ENCODE measurements around the gene NHLRC4.

Gene NHLRC4

GRCh38 chr16:544517-544916 lies 22.3 kb upstream of the NHLRC4 start:
- H3K27ac ChIP-seq (ENCODE audit: low read depth, low read length), result no peak overlapping the region
- no peak overlapping the region for H3K9ac ChIP-seq (ENCODE audit: low read depth, low read length)
- no peaks in the 10 kb centered on the region for H3K4me1 ChIP-seq (ENCODE audit: control insufficient read depth, insufficient read depth, low read length)
- peaks cover 6% of the 10 kb centered on the region; the same call in 1 of the 2 replicates for H3K36me3 ChIP-seq (ENCODE audit: control insufficient read depth, insufficient read depth, low read length)
- H3K4me3 ChIP-seq (ENCODE audit: low read depth, low read length), result no peak overlapping the region
- no peaks in the 10 kb centered on the region for H3K9me3 ChIP-seq (ENCODE audit: control insufficient read depth, insufficient read depth, low read length)
- H3K27me3 ChIP-seq (ENCODE audit: control insufficient read depth, insufficient read depth, low read length), result no peaks in the 10 kb centered on the region

DNA sequence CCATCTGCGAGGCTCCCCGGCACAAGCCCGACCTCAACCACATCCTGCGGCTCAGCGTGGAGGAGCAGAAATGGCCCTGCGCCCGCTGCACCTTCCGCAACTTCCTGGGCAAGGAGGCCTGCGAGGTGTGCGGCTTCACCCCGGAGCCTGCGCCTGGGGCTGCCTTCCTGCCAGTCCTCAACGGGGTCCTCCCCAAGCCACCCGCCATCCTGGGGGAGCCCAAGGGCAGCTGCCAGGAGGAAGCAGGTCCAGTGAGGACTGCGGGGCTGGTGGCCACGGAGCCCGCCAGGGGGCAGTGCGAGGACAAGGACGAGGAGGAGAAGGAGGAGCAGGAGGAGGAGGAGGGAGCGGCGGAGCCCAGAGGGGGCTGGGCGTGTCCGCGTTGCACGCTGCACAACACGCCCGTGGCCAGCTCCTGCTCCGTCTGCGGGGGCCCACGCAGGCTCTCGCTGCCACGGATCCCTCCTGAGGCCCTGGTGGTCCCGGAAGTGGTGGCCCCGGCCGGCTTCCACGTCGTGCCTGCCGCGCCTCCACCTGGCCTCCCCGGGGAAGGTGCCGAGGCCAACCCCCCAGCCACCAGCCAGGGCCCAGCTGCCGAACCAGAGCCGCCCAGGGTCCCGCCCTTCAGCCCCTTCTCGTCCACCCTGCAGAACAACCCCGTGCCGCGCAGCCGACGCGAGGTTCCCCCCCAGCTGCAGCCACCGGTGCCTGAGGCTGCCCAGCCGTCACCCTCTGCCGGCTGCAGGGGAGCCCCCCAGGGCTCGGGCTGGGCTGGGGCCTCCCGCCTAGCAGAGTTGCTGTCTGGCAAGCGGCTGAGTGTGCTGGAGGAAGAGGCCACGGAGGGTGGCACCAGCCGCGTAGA lies 19.7 kb upstream of the NHLRC4 start:
- H3K9me3 ChIP-seq (ENCODE audit: control insufficient read depth, insufficient read depth, low read length), result no peaks in the 10 kb centered on the region
- no peaks in the 10 kb centered on the region for H3K27me3 ChIP-seq (ENCODE audit: control insufficient read depth, insufficient read depth, low read length)
- H3K4me3 ChIP-seq (ENCODE audit: low read depth, low read length), result no peak overlapping the region
- no peaks in the 10 kb centered on the region for H3K4me1 ChIP-seq (ENCODE audit: control insufficient read depth, insufficient read depth, low read length)
- H3K9ac ChIP-seq (ENCODE audit: low read depth, low read length), result no peak overlapping the region
- peaks cover 13% of the 10 kb centered on the region for H3K36me3 ChIP-seq (ENCODE audit: control insufficient read depth, insufficient read depth, low read length)
- no peak overlapping the region for H3K27ac ChIP-seq (ENCODE audit: low read depth, low read length)

DNA sequence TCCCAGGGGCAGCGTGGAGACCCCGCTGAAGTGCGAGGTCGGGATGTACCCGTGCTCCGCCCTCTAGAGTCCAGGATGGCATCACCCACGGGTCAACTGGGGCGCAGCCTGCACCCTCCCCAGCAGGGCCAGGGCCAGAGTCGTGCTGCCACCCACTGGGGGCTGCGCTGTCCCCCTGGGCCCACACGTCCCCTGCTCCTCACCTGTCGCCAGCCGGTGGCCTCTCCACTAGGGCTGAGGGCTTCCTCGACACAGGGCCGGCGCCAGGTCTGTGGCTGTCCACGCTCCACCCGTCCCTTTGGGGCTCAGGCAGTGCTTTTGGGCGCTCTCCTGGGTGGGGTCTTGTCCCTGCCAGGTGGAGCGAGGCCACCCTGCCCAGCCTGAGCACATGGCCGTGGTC lies 18.2 kb upstream of the NHLRC4 start:
- no peak overlapping the region for H3K27ac ChIP-seq (ENCODE audit: low read depth, low read length)
- no peaks in the 10 kb centered on the region for H3K27me3 ChIP-seq (ENCODE audit: control insufficient read depth, insufficient read depth, low read length)
- no peaks in the 10 kb centered on the region for H3K9me3 ChIP-seq (ENCODE audit: control insufficient read depth, insufficient read depth, low read length)
- H3K9ac ChIP-seq (ENCODE audit: low read depth, low read length), result no peak overlapping the region
- H3K4me1 ChIP-seq (ENCODE audit: control insufficient read depth, insufficient read depth, low read length), result no peaks in the 10 kb centered on the region
- no peak overlapping the region for H3K4me3 ChIP-seq (ENCODE audit: low read depth, low read length)
- peaks cover 17% of the 10 kb centered on the region for H3K36me3 ChIP-seq (ENCODE audit: control insufficient read depth, insufficient read depth, low read length)

DNA sequence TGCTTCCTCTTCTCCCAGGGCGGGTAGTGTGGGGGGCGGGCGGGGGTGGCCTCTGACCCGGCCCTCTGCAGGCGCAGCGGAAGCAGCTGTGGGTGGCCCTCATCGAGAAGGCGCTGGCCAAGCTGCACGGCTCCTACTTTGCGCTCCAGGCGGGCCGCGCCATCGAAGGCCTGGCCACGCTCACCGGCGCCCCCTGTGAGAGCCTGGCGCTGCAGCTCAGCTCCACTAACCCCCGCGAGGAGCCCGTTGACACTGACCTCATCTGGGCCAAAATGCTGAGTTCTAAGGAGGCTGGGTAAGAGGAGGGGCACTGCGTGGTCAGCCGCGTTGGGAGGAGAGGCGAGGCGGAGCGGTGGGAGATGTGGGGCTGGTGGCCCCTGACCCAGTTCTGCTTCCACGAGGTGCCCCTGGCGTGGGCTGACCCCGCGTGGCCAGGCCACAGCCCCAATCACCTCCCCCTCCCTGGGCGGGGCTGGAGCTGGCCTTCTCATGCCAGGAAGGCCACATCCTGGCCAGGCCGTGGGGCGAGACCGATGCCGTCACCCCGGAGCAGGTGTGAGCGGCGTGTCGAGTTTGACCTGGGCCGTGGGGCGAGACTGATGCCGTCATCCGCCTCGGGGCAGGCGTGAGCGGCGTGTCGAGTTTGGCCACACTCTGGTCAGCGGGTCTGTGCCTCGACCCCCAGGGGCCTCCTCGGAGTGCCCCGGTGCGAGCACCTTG lies 17.1 kb upstream of the NHLRC4 start:
- no peak overlapping the region for H3K9ac ChIP-seq (ENCODE audit: low read depth, low read length)
- H3K27ac ChIP-seq (ENCODE audit: low read depth, low read length), result no peak overlapping the region
- no peaks in the 10 kb centered on the region for H3K27me3 ChIP-seq (ENCODE audit: control insufficient read depth, insufficient read depth, low read length)
- no peaks in the 10 kb centered on the region for H3K9me3 ChIP-seq (ENCODE audit: control insufficient read depth, insufficient read depth, low read length)
- H3K36me3 ChIP-seq (ENCODE audit: control insufficient read depth, insufficient read depth, low read length), result peaks cover 17% of the 10 kb centered on the region
- no peak overlapping the region for H3K4me3 ChIP-seq (ENCODE audit: low read depth, low read length)
- no peaks in the 10 kb centered on the region for H3K4me1 ChIP-seq (ENCODE audit: control insufficient read depth, insufficient read depth, low read length)

GRCh38 chr16:551210-551609 lies 15.6 kb upstream of the NHLRC4 start:
- Histone ChIP-seq H3K9me3 (ENCODE audit: control insufficient read depth, insufficient read depth, low read length) (no peaks in the 10 kb centered on the region), H3K9ac (ENCODE audit: low read depth, low read length) (no peak overlapping the region), H3K4me1 (ENCODE audit: control insufficient read depth, insufficient read depth, low read length) (no peaks in the 10 kb centered on the region), H3K27me3 (ENCODE audit: control insufficient read depth, insufficient read depth, low read length) (no peaks in the 10 kb centered on the region), H3K36me3 (ENCODE audit: control insufficient read depth, insufficient read depth, low read length) (peaks cover 17% of the 10 kb centered on the region), H3K4me3 (ENCODE audit: low read depth, low read length) (no peak overlapping the region), H3K27ac (ENCODE audit: low read depth, low read length) (no peak overlapping the region)

DNA sequence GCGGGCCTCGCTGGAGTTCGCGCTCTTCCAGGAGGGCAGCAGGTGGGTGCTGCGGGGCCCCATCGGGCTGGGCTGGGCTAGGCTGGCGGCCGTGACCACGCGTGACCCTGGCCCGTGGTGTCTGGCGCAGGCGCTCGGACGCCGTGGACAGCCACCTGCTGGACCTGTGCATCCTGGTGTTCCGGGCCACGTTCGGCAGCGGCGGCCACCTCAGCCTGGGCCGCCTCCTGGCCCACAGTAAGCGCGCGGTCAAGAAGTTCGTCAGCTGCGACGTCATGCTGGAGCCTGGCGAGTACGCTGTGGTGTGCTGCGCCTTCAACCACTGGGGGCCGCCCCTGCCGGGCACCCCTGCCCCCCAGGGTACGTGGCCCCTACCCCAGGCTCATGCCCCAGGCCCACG lies 14.6 kb upstream of the NHLRC4 start:
- no peak overlapping the region for H3K9ac ChIP-seq (ENCODE audit: low read depth, low read length)
- no peak overlapping the region for H3K4me3 ChIP-seq (ENCODE audit: low read depth, low read length)
- H3K27me3 ChIP-seq (ENCODE audit: control insufficient read depth, insufficient read depth, low read length), result no peaks in the 10 kb centered on the region
- H3K27ac ChIP-seq (ENCODE audit: low read depth, low read length), result no peak overlapping the region
- no peaks in the 10 kb centered on the region for H3K9me3 ChIP-seq (ENCODE audit: control insufficient read depth, insufficient read depth, low read length)
- H3K4me1 ChIP-seq (ENCODE audit: control insufficient read depth, insufficient read depth, low read length), result no peaks in the 10 kb centered on the region
- peaks cover 17% of the 10 kb centered on the region for H3K36me3 ChIP-seq (ENCODE audit: control insufficient read depth, insufficient read depth, low read length)

DNA sequence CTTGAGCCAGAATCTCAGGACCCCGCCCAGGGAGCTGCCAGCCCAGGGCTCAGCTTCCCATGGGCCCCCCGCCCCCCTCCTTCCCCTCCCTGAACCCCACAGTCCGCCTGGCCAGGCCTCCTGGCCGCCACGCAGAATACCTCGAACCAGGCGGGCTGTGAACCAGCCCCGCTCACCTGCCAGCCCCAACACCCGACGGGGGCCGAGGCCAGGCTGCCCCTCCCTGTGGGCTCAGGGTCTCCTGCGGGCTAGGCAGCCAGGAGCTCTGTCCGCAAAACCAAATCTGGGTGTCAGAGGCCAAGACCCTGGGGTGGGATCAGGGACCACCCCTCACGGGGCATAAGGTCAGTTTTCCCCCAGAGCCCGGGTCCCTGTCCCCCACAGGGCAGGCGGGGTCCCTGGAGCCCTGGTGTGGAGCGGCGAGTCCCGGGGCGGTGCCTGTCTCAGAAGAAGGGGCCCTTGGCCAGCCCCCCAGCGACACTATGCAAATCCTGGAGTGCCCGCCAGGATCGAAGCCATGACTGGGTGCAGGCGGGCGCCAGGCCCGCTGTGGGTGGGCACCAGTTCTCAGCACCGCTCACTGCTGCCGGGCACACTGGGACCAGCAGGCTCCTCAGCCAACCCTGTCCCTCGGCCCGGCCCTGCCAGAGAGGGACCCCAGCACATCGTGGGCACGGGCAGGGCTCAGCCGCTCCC lies 13.1 kb upstream of the NHLRC4 start:
- H3K9me3 ChIP-seq (ENCODE audit: control insufficient read depth, insufficient read depth, low read length), result no peaks in the 10 kb centered on the region
- peaks cover 4% of the 10 kb centered on the region for H3K27me3 ChIP-seq (ENCODE audit: control insufficient read depth, insufficient read depth, low read length)
- H3K4me3 ChIP-seq (ENCODE audit: low read depth, low read length), result no peak overlapping the region
- H3K27ac ChIP-seq (ENCODE audit: low read depth, low read length), result no peak overlapping the region
- no peaks in the 10 kb centered on the region for H3K4me1 ChIP-seq (ENCODE audit: control insufficient read depth, insufficient read depth, low read length)
- H3K36me3 ChIP-seq (ENCODE audit: control insufficient read depth, insufficient read depth, low read length), result peaks cover 14% of the 10 kb centered on the region
- no peak overlapping the region for H3K9ac ChIP-seq (ENCODE audit: low read depth, low read length)

DNA sequence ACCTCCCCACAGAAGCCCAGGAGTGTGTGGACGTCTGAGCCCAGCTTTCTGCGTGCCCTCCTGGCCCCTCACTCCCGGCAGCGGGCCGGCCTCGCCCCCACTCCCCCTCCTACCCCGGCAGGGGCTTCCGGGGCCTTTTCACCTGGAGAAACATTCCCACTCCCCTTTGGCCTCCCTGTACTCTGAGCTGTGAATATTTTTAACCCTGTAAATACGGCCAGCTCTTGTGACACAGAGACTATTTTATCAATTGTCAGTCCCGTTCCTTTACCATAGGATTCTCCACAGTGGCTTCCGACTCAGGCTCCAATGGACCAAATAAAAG lies 12.5 kb upstream of the NHLRC4 start:
- H3K9me3 ChIP-seq (ENCODE audit: control insufficient read depth, insufficient read depth, low read length), result no peaks in the 10 kb centered on the region
- H3K9ac ChIP-seq (ENCODE audit: low read depth, low read length), result no peak overlapping the region
- H3K36me3 ChIP-seq (ENCODE audit: control insufficient read depth, insufficient read depth, low read length), result peaks cover 14% of the 10 kb centered on the region
- H3K4me1 ChIP-seq (ENCODE audit: control insufficient read depth, insufficient read depth, low read length), result no peaks in the 10 kb centered on the region
- H3K27ac ChIP-seq (ENCODE audit: low read depth, low read length), result no peak overlapping the region
- peaks cover 10% of the 10 kb centered on the region for H3K27me3 ChIP-seq (ENCODE audit: control insufficient read depth, insufficient read depth, low read length)
- H3K4me3 ChIP-seq (ENCODE audit: low read depth, low read length), result no peak overlapping the region

DNA sequence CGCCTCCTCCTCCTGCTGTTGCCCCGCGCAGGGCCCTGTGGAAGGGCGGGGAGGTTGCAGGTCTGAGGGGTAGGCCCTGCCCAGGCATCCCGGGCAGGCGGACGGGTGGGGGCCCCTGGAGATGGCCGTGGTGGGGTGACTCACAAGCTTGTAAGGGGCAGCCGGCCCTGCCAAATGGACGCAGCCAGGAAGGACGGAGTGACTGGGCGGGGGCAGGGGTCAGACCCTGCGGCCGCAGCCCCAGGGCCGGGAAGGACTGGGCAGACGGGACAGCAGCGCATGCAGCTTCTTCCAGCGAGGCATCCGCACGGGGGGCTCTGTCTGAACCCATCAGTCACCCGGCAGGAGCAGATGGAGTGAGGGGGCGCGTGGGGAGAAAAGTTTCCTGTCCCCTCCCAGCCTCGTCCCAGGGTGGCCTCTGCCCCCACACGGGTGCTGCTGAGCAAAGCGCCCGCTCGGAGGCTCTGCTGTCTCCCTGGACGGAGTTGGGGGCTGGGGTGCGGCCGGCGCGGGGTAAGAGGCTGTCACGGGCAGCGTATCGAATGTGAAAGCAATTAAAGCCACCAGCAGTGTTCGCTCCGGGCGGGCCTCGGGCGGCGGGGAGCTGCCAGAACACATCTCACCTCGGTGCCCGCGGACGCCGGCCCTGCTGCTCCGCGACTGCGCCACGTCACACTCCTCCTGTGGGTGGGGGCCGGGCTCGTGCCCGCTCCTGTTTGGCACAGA lies 12.0 kb upstream of the NHLRC4 start:
- H3K36me3 ChIP-seq (ENCODE audit: control insufficient read depth, insufficient read depth, low read length), result peaks cover 14% of the 10 kb centered on the region
- no peak overlapping the region for H3K9ac ChIP-seq (ENCODE audit: low read depth, low read length)
- peaks cover 15% of the 10 kb centered on the region for H3K27me3 ChIP-seq (ENCODE audit: control insufficient read depth, insufficient read depth, low read length)
- H3K4me3 ChIP-seq (ENCODE audit: low read depth, low read length), result no peak overlapping the region
- no peak overlapping the region for H3K27ac ChIP-seq (ENCODE audit: low read depth, low read length)
- no peaks in the 10 kb centered on the region for H3K9me3 ChIP-seq (ENCODE audit: control insufficient read depth, insufficient read depth, low read length)
- no peaks in the 10 kb centered on the region for H3K4me1 ChIP-seq (ENCODE audit: control insufficient read depth, insufficient read depth, low read length)

DNA sequence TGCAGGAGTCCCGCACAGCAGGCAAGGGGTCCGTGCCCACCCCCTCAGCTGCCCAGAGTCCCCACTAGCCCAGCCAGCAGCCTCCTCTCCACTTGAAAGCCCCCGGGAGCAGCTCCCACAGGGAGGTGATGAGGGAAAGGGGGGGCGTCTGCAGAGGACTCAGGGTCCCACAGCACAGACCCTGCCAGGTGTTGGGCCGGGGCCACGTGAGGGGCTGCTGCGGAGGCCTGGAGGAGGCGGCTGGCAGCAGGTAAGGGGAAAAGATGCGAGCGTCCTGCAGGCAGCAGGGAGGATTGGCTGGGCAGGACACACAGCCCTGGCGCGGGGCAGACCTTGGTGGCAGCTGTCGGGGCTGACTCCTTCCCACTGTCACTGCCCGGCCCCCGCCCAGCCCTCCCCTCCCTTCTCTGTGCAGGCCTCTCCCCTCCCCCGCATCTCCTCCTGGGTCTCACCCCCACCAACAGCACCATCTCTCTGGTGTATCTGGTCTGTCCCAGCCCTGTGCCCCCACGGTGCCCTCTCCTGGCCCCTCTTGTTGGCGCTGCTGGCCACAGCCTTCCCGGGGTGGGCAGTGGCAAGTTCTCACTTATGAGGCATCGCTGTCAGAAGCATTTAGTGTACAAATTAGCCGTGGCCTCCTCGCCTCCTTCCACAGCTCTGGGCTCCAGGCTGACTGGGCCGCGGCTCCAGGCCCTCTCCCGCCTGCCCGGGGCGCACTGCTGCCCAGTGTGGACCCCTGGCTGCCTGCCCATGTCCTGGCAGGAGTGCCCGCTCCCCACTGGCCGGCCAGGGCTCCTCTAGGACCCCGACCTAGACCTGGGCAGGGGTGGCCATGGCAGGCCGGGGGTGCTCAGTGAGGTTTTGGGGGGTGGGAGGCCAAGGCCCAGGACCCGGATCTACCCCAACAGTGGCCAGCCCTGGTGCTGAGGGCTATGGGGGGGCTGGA lies 11.0 kb upstream of the NHLRC4 start:
- Histone ChIP-seq H3K4me1 (ENCODE audit: control insufficient read depth, insufficient read depth, low read length) (no peaks in the 10 kb centered on the region), H3K9ac (ENCODE audit: low read depth, low read length) (no peak overlapping the region), H3K36me3 (ENCODE audit: control insufficient read depth, insufficient read depth, low read length) (peaks cover 14% of the 10 kb centered on the region), H3K9me3 (ENCODE audit: control insufficient read depth, insufficient read depth, low read length) (no peaks in the 10 kb centered on the region), H3K27me3 (ENCODE audit: control insufficient read depth, insufficient read depth, low read length) (peaks cover 23% of the 10 kb centered on the region), H3K4me3 (ENCODE audit: low read depth, low read length) (no peak overlapping the region), H3K27ac (ENCODE audit: low read depth, low read length) (no peak overlapping the region)
